ENCODE data around the gene NDUFV1. TPM values are rescaled to one million over a fixed set of nuclear protein-coding genes. Genes with fewer than 3 reads are reported as not detected.
"Not testable (repeated sequence)": the region's sequence is repeated elsewhere in the genome, so short reads cannot be mapped to it uniquely, and the experiment has no call there.

The NDUFV1 gene
- total RNA-seq, 4 donors from 2014 or later, result 306 to 608 (median 365) TPM

- H3K4me3 ChIP-seq, result peak overlapping the region; percentile 77 to 95 (median 88)
- H3K9me3 ChIP-seq, result no peaks in the 10 kb centered on the region
- peak overlapping the region; percentile 93 to 100 (median 96) for H3K27ac ChIP-seq
- no peak for DNase-seq
- no peak for ATAC-seq
- intact Hi-C loops (cut with DNase I; ENCODE audit: low total_unique reads) (loop anchor here (10.0 kb wide), 3 partner anchors 160 to 470 kb away; partner anchors contain the start of genes KDM2A, NDUFS8, RPS6KB2 and TCIRG1), in situ Hi-C loops (cut with MboI; ENCODE audit: low sequenced_read_pairs in 4 of 4) (no loop called here)
- H3K36me3 ChIP-seq, result peaks cover 0 to 40% of the 10 kb centered on the region in 2 donors
- H3K27me3 ChIP-seq, result no peaks in the 10 kb centered on the region
- TF ChIP-seq POLR2A (IDR thresholded peaks at IDR 0.05) (no peak), CTCF (IDR thresholded peaks at IDR 0.05 in 4 of 5, conservative IDR thresholded peaks at IDR 0.05 in 1 of 5) (no peak)
- H3K4me1 ChIP-seq, result peaks cover 12 to 16% of the 10 kb centered on the region in 2 donors
These were observed 21.6 kb upstream of the NDUFV1 start for GRCh38 chr11:67584881-67585873.

- peaks cover 12 to 16% of the 10 kb centered on the region in 2 donors for H3K4me1 ChIP-seq
- H3K27me3 ChIP-seq, result no peaks in the 10 kb centered on the region
- H3K36me3 ChIP-seq, result peaks cover 0 to 40% of the 10 kb centered on the region in 2 donors
- in situ Hi-C loops (cut with MboI; ENCODE audit: low sequenced_read_pairs in 4 of 4), result no loop called here
- intact Hi-C loops (cut with DNase I; ENCODE audit: low total_unique reads), result loop anchor here (10.0 kb wide), 3 partner anchors 161 to 471 kb away; partner anchors contain the start of genes KDM2A, NDUFS8, RPS6KB2 and TCIRG1
- no peak for ATAC-seq
- H3K27ac ChIP-seq, result peak overlapping the region in 2 of 4 donors; percentile 99 to 100
- no peak overlapping the region for H3K4me3 ChIP-seq
- no peaks in the 10 kb centered on the region for H3K9me3 ChIP-seq
- TF ChIP-seq CTCF (IDR thresholded peaks at IDR 0.05 in 4 of 5, conservative IDR thresholded peaks at IDR 0.05 in 1 of 5) (no peak), POLR2A (IDR thresholded peaks at IDR 0.05) (no peak)
- no peak for DNase-seq
These were observed 20.8 kb upstream of the NDUFV1 start for GRCh38 chr11:67585911-67586310.

- ATAC-seq (no peak), DNase-seq (no peak)
- in situ Hi-C loops (cut with MboI; ENCODE audit: low sequenced_read_pairs in 4 of 4) (no loop called here), intact Hi-C loops (cut with DNase I; ENCODE audit: low total_unique reads) (loop anchor here (10.0 kb wide), 3 partner anchors 162 to 472 kb away; partner anchors contain the start of genes KDM2A, NDUFS8, RPS6KB2 and TCIRG1)
- H3K27ac ChIP-seq, result peak overlapping the region in 1 of 4 donors; percentile 41
- H3K4me1 ChIP-seq, result peaks cover 12 to 16% of the 10 kb centered on the region in 2 donors
- H3K4me3 ChIP-seq, result no peak overlapping the region
- peaks cover 0 to 40% of the 10 kb centered on the region in 2 donors for H3K36me3 ChIP-seq
- H3K27me3 ChIP-seq, result no peaks in the 10 kb centered on the region
- H3K9me3 ChIP-seq, result no peaks in the 10 kb centered on the region
- TF ChIP-seq CTCF (IDR thresholded peaks at IDR 0.05 in 4 of 5, conservative IDR thresholded peaks at IDR 0.05 in 1 of 5) (no peak), POLR2A (IDR thresholded peaks at IDR 0.05) (no peak)
These were observed 20.0 kb upstream of the NDUFV1 start for GRCh38 chr11:67586568-67587250.

- DNase-seq (no peak), ATAC-seq (no peak)
- in situ Hi-C loops (cut with MboI; ENCODE audit: low sequenced_read_pairs in 4 of 4) (no loop called here), intact Hi-C loops (cut with DNase I; ENCODE audit: low total_unique reads) (loop anchor here (10.0 kb wide), 3 partner anchors 163 to 473 kb away; partner anchors contain the start of genes KDM2A, NDUFS8, RPS6KB2 and TCIRG1)
- Histone ChIP-seq H3K36me3 (peaks cover 0 to 40% of the 10 kb centered on the region in 2 donors), H3K4me1 (peaks cover 6 to 8% of the 10 kb centered on the region in 2 donors), H3K27me3 (no peaks in the 10 kb centered on the region), H3K4me3 (no peak overlapping the region), H3K9me3 (no peaks in the 10 kb centered on the region), H3K27ac (no peak overlapping the region)
- no peak for TF ChIP-seq CTCF (IDR thresholded peaks at IDR 0.05 in 4 of 5, conservative IDR thresholded peaks at IDR 0.05 in 1 of 5)
- no peak for TF ChIP-seq POLR2A (IDR thresholded peaks at IDR 0.05)
These were observed 18.6 kb upstream of the NDUFV1 start for GRCh38 chr11:67588136-67588503.

- H3K4me3 ChIP-seq; in situ Hi-C loops (cut with MboI; ENCODE audit: low sequenced_read_pairs in 4 of 4); ATAC-seq; H3K4me1 ChIP-seq; H3K27me3 ChIP-seq; H3K27ac ChIP-seq; H3K9me3 ChIP-seq; DNase-seq: not testable (repeated sequence)
- intact Hi-C loops (cut with DNase I; ENCODE audit: low total_unique reads), result loop anchor here (10.0 kb wide), 3 partner anchors 164 to 474 kb away; partner anchors contain the start of genes KDM2A, NDUFS8, RPS6KB2 and TCIRG1
- H3K36me3 ChIP-seq, result peaks cover 0 to 40% of the 10 kb centered on the region in 2 donors
These were observed 17.8 kb upstream of the NDUFV1 start for GRCh38 chr11:67588899-67589415.
